K562 (cell line): ENCODE data around the gene AFG1L. TPM values are rescaled to one million over a fixed set of nuclear protein-coding genes. Genes with fewer than 3 reads are reported as not detected.

Experiments
- ARID1B ChIP-seq: fragments of 450-650 bp; IDR thresholded peaks from 2 replicates; pipeline ENCODE4 v1.6.1; 2016; ENCODE audit warnings: antibody characterized with exemption, mild to moderate bottlenecking, inconsistent platforms
- CEBPG ChIP-seq, 3 experiments: fragments of 200-800 bp in 1 of 3; sonication (Bioruptor generic) in 1 of 3; sonication (generic) in 1 of 3; formaldehyde crosslinking in 1 of 3; IDR thresholded peaks in 2 of 3; conservative IDR thresholded peaks in 1 of 3; 2 replicates each; pipeline versions ENCODE4 v1.6.1 to v1.8.0; 2016 to 2022; ENCODE audit warnings: missing compliant biosample characterization in 2 of 3, missing genetic modification characterization in 2 of 3, mild to moderate bottlenecking in 1 of 3, missing genetic modification reagents in 1 of 3
- ETV1 ChIP-seq: fragments of 450-650 bp; conservative IDR thresholded peaks from 2 replicates; pipeline ENCODE4 v1.6.1; 2016; ENCODE audit warnings: missing genetic modification characterization, control low read depth, low read depth, missing compliant biosample characterization
- FOXA1 ChIP-seq: fragments of 450-650 bp; IDR thresholded peaks from 2 replicates; pipeline ENCODE4 v1.6.1; 2016; ENCODE audit warnings: mild to moderate bottlenecking, borderline replicate concordance
- FOXP4 ChIP-seq: sonication (generic); formaldehyde crosslinking; IDR thresholded peaks from 2 replicates; pipeline ENCODE4 v1.8.0; 2022; ENCODE audit warnings: mild to moderate bottlenecking, missing genetic modification reagents, borderline replicate concordance
- JUN ChIP-seq, 2 experiments: sonication (generic) in 1 of 2; formaldehyde crosslinking in 1 of 2; IDR thresholded peaks; 2 replicates each; pipeline versions ENCODE4 v1.6.1 to v1.8.0; 2012 to 2022; ENCODE audit warnings: borderline replicate concordance in 2 of 2, mild to moderate bottlenecking in 2 of 2, improper control_type of control experiment in 1 of 2, low read depth in 1 of 2, low read length in 1 of 2, missing genetic modification reagents in 1 of 2
- KLF13 ChIP-seq: fragments of 450-650 bp; IDR thresholded peaks from 2 replicates; pipeline ENCODE4 v1.6.1; 2016; ENCODE audit warnings: missing genetic modification characterization, low read depth, mild to moderate bottlenecking, missing compliant biosample characterization, moderate library complexity, borderline replicate concordance
- MITF ChIP-seq: IDR thresholded peaks from 2 replicates; pipeline ENCODE4 v1.6.1; 2014; ENCODE audit warnings: antibody characterized with exemption
- MTA2 ChIP-seq: fragments of 450-650 bp; IDR thresholded peaks from 2 replicates; pipeline ENCODE4 v1.6.1; 2016; ENCODE audit warnings: low read depth
- MYNN ChIP-seq, 2 experiments: sonication (generic); formaldehyde crosslinking in 1 of 2; IDR thresholded peaks; 2 replicates each; pipeline versions ENCODE4 v1.5.0 to v1.6.1; 2016 to 2020; ENCODE audit warnings: antibody characterized with exemption in 1 of 2, missing genetic modification reagents in 1 of 2
- RBFOX2 ChIP-seq: fragments of 200-400 bp; formaldehyde crosslinking; IDR thresholded peaks from 2 replicates; pipeline ENCODE4 v1.6.1; 2017; ENCODE audit warnings: low read depth, mild to moderate bottlenecking, low read length, moderate library complexity
- RCOR1 ChIP-seq, 2 experiments: IDR thresholded peaks; 2 replicates each; pipeline ENCODE4 v1.6.1; 2012; ENCODE audit warnings: low read depth in 2 of 2, low read length in 2 of 2, borderline replicate concordance in 1 of 2, improper control_type of control experiment in 1 of 2
- RNF2 ChIP-seq: sonication (generic); IDR thresholded peaks from 2 replicates; pipeline ENCODE4 v1.6.1; 2016
- TCF7 ChIP-seq: sonication (generic); IDR thresholded peaks from 2 replicates; pipeline ENCODE4 v1.6.1; 2016; ENCODE audit warnings: antibody characterized with exemption, borderline replicate concordance
- ZBTB11 ChIP-seq, 3 experiments: fragments of 200-800 bp in 1 of 3; fragments of 250-450 bp in 1 of 3; fragments of 450-650 bp in 1 of 3; sonication (Bioruptor Pico) in 1 of 3; sonication (Bioruptor generic) in 1 of 3; formaldehyde crosslinking in 1 of 3; IDR thresholded peaks; 2 replicates each; pipeline versions ENCODE4 v1.6.1 to v1.8.0; 2016 to 2022; ENCODE audit warnings: mild to moderate bottlenecking in 2 of 3, missing genetic modification characterization in 2 of 3, missing compliant biosample characterization in 1 of 3, moderate library complexity in 1 of 3
- ZKSCAN3 ChIP-seq: fragments of 250-450 bp; sonication (Bioruptor Pico); IDR thresholded peaks from 2 replicates; pipeline ENCODE4 v1.4.0; 2020
- ZNF444 ChIP-seq: fragments of 250-450 bp; sonication (Bioruptor Pico); IDR thresholded peaks from 2 replicates; pipeline ENCODE4 v1.4.0; 2020; ENCODE audit warnings: mild to moderate bottlenecking, moderate library complexity
- ZNF583 ChIP-seq: fragments of 250-450 bp; sonication (Bioruptor Pico); IDR thresholded peaks from 2 replicates; pipeline ENCODE4 v1.4.0; 2020
- ZNF589 ChIP-seq: fragments of 200-800 bp; sonication (Bioruptor generic); IDR thresholded peaks from 2 replicates; pipeline ENCODE4 v1.6.1; 2016; ENCODE audit warnings: low read depth, missing genetic modification characterization, missing compliant biosample characterization
- ZNF717 ChIP-seq: fragments of 250-450 bp; sonication (Bioruptor Pico); IDR thresholded peaks from 2 replicates; pipeline ENCODE4 v1.5.0; 2021
- polyA plus RNA-seq, 8 experiments: library from polyadenylated mRNA; depleted of rRNA in 4 of 8; stranded (reverse) in 5 of 8; unstranded in 3 of 8; fragments of >200 nt; fragmentation: Nextera tagmentation in 2 of 8; fragmentation: Illumina TruSeq in 1 of 8; extraction: Ambion mirVana in 2 of 8; extraction: Trizol in 1 of 8; gene quantifications; 2 replicates each; pipeline versions ENCODE4 v1.2.1 to v1.2.3, GENCODE V29; 2011 to 2014; ENCODE audit warnings: inconsistent platforms in 1 of 8, missing spikeins in 1 of 8
- total RNA-seq, 7 experiments: library from RNA; depleted of rRNA in 6 of 7; stranded (reverse); fragments of >200 nt in 6 of 7; fragmentation: Illumina TruSeq in 2 of 7; extraction: Trizol in 2 of 7; gene quantifications; 2 replicates each; pipeline versions ENCODE4 v1.2.1 to v1.2.3, GENCODE V29; 2011 to 2021; ENCODE audit warnings: low replicate concordance in 1 of 7

The AFG1L gene
- total and polyA plus RNA-seq, 9 of the 15 experiments (the other 6 are each of a cell fraction or from before 2014, with no cell fraction given), result 2.2 to 15.5 (median 5.8) TPM

- TF ChIP-seq FOXP4 (CRISPR knock-in tag) (no peak), ZKSCAN3 (CRISPR knock-in tag) (no peak), CEBPG (CRISPR knock-in tag; IDR thresholded peaks at IDR 0.05) (peak; percentile 80), CEBPG (tag; conservative IDR thresholded peaks at IDR 0.05 in 1 of 2, IDR thresholded peaks at IDR 0.05 in 1 of 2) (peak; percentile 77 to 83), RCOR1 (IDR thresholded peaks at IDR 0.05; ENCODE audit: borderline replicate concordance in 1 of 2, low read depth in 2 of 2, low read length in 2 of 2) (peak; percentile 34 to 87; a peak in 3 of 4 replicates), JUN (IDR thresholded peaks at IDR 0.05; ENCODE audit: borderline replicate concordance, low read depth, low read length) (peak; percentile 47; the same call in 1 of the 2 replicates), JUN (CRISPR knock-in tag; IDR thresholded peaks at IDR 0.05; ENCODE audit: borderline replicate concordance) (no peak), ETV1 (peak; percentile 74), KLF13 (tag) (peak; percentile 52; the same call in 1 of the 2 replicates), RNF2 (peak; percentile 82), ZNF583 (CRISPR knock-in tag) (peak; percentile 26; the same call in 1 of the 2 replicates), MTA2 (peak; percentile 42; the same call in 1 of the 2 replicates), ARID1B (peak; percentile 87), MITF (peak; percentile 41; the same call in 1 of the 2 replicates), MYNN (IDR thresholded peaks at IDR 0.05) (peak; percentile 76; the same call in 1 of the 2 replicates), MYNN (CRISPR knock-in tag; IDR thresholded peaks at IDR 0.05) (no peak), ZNF717 (CRISPR knock-in tag) (no peak), ZBTB11 (CRISPR knock-in tag; IDR thresholded peaks at IDR 0.05) (peak in 1 of 3 experiments; percentile 31; a peak in 1 of 6 replicates), ZNF589 (CRISPR knock-in tag) (0 out of 2 replicates have a peak, but pooled peaks have one; percentile 67), ZNF444 (CRISPR knock-in tag) (no peak), RBFOX2 (peak; percentile 29), FOXA1 (no peak), TCF7 (no peak)
Observed at GRCh38 chr6:108562503-108562993, 267.7 kb downstream of the AFG1L start (continued).
